ENCODE results near the gene HBS1L. TPM values are rescaled to one million over a fixed set of nuclear protein-coding genes. Genes with fewer than 3 reads are reported as not detected.
A peak's percentile ranks its signal among the peaks of the same experiment; 100 is the strongest.

HBS1L gene
- 157 and 160 TPM in 2 replicates for total RNA-seq (2014; rRNA removed; shearing (Covaris generic))

DNA sequence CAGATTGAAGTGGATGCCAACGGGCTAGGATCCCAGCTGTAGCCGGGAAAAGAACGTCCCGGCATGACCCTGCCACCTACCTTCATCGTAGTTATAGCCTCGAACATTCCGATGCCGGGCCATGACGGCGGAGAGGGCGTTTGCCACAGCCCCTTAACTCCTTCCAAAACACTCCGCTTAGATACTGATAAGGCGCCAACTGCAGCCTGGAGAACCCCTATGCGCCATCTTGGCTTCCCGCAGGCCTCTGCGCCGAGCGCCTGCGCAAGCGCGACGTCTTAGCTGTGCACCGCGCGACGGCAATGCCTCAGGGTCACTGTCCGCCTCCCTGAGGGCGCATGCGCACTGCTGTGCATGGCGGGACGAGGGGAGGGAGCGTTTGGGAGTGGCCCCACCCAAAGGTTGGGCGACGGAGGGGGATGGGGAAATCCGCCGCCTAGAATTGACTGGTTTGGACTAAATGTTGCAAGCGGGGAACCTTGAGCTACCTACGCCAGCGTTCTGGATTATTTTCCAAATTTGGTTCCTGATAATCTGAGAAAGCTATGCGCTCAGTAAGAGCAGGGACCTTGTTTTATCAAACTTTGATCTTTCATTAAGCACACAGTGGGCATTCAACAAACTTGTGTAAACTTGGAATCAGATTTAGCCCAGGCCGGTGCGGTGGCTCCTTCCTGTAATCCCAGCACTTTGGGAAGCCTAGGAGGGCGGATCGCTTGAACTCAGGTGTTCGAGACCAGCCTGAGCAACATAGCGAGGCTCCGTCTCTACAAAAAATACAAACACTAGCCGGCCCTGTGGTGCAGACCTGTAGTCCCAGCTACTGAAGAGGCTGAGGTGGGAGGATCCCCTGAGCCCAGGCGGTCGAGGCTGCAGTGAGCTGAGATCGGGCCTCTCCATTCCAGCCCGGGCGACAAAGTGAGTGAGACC is at the start of gene HBS1L:
TSS of gene HBS1L (minus strand) at position 254 of the 930 bp plus-strand sequence. CDS start at position 123, 131 bp downstream.
- peak; percentile 93 for DNase-seq (ENCODE audit: low spot score)

DNA sequence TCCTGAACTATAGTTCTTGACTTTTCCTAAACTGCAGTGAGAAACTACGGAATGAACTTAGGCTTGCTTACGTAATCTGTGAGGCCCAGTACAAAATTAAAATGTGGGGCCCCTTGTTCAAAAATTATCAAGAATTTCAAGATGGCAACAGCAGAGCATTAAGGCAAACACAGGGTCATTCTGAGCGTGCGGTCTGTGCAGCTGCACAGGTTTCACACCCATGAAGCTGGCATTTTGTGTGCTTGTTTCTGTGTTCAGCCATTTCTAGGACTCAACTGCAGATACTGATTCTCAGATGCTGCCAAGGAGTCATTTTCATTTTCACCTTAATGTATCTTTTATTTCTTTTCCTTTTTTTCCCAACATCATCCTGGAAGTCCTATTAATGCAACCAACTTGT is 49.6 kb upstream of the HBS1L start:
- DNase-seq (ENCODE audit: low spot score): no peak

DNA sequence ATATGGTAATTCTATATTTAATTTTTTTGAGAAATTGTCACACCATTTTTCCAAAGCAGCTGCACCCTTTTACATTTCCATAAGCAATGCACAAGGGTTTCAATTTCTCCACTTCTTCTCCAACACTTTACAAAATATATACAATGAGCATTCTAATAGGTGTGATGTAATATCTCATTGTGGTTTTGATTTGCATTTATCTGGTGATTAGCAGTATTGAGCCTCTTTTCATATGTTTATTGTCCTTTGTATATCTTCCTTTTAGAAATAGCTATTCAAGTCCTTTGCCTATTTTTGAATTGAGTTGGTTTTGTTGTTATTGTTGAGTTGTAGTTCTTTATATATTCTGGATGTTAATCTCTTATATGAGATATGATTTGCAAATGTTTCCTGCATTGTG is 47.6 kb upstream of the HBS1L start:
- DNase-seq (ENCODE audit: low spot score): no peak

DNA sequence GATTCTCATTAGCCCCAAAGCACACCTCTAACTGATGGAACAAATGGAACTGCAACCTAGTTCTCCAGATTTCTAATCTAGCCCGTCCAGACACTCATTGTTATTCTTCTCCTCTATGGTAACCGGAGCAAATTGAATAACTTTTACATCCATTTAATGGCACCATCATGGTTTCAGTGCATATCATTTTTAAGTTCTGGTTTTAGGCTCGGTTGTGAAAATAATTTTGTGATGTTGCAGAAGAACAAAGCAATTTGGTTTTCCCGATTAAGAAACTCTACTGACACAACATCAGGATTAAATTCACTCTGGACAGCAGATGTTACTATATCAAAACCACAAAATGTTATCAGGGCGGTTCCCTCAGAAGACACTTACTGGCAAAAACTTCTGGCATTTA is 42.5 kb upstream of the HBS1L start:
- no peak for DNase-seq (ENCODE audit: low spot score)

DNA sequence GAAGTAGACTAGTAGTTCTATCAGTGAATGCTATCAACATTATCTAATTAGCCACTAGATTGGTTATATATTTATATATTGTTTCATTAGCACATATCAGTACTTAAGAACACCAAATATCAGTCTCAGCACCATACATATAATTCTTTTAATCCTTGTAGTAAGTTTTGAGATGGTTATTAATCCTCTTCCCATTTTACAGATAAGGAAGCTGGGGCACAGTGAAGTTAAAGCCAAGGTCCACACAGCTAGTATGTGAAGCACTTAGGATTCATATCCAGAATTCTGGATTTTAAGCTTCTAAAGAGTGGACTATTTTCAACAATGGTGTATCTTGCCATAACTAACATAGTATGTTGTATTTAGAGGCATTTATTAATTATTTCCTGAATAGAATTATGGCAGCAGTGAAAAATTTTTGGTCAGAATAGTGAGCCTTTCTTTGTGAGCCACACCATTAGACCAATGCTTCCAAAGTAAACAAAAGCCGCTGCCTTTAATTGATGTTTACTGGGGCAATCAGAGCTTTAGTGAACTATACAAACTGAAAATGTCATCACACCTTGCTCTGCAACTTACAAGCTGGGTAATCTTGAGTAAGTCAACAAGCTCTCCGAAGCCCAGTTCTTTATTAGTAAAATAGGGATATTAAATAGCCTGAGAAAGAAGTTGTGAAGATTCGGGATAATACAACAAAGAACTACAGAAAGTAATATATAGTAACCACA is 41.9 kb upstream of the HBS1L start:
- DNase-seq (ENCODE audit: low spot score): no peak

DNA sequence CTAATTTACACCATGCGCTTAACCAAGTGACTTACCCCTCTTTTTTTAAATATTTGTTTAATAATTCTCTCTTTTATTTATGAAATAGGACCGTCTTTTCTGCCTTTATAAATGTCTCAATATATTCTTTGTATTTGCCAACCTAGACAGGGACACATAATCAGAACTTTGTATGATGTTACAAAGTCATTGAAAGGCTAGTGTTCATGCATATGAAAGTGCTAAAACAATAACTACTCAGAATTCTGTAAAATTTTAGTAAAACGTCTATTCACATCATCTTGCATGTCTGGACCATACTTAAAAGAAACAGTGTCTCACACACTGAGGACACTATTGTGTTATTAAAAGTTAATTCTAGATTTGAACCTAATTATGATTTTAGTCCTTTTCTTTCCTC is 41.1 kb upstream of the HBS1L start:
- no peak for DNase-seq (ENCODE audit: low spot score)

DNA sequence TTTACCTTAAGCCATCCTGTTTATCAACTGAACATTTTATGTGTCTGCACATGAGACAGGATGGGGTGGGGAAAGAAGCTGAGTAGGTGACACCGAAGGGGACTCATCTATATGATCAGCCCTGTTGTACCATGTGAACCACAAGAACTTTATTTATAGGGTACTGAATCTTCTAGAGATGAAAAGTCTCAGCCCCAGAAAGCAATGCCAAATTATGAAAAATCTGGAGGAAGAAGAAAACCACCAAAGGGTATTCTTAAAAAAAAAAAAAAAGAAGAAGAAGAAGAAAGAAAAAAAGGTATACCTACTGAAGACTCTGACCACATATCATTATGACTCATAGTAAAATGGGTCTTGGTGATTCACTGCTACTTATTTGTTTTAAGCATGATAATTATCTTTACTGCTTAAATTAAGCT is 39.8 kb upstream of the HBS1L start:
- peak; percentile 20 for DNase-seq (ENCODE audit: low spot score)

DNA sequence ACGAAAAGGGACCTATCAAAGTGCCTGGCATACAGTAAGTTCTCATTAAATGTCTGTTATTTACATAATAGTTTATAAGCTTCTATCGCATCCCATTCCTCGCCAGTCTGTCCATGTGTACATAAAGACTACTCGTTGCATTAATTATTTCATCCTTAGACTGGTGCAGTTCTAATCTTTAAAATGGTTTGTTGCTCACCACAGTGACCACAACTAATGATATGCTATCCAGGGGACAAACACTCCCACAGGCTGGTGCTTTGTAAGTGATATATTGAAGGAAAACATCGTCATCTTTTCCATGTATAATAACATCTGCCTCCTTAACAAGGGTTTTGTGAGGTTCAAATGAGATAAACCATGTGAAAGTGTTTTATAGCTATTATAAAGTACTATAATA is 39.0 kb upstream of the HBS1L start:
- DNase-seq (ENCODE audit: low spot score): no peak

DNA sequence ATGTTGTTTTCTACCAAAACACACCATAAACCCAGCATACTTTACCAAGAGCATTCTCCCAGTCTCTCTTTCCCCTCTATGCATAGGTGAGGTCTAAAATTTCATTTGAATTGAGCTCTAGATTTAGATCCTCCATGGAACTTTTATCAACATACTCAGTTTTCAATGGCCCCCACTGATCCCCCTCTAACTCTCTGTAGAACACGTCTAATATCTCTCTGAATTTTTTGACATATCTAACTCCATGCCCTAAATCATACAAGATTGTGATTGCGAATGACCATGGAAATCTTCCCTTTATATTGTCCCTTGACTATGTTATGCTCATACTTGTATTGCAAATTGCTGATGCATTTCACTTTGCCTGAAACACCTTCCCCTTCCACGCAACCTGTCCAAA is 38.1 kb upstream of the HBS1L start:
- DNase-seq (ENCODE audit: low spot score): no peak

DNA sequence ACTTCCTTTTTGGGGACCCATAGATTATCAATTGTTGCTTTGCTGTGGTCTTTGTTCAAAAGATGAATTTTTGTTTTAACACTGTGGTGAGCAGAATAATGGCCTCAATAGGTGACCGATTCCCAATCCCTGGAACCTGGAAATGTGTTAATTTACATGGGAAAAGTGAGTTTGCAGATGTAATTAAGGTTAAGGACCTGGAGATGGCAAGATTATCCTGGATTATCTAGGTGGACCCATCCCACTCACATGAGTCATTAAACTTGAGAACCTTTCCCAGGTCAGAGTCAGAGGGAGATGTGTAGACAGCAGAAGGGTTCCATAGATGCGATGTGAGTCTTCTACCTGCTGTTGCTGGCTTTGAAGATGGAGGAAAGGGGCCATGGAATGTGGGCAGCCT is 36.2 kb upstream of the HBS1L start:
- DNase-seq (ENCODE audit: low spot score): no peak

DNA sequence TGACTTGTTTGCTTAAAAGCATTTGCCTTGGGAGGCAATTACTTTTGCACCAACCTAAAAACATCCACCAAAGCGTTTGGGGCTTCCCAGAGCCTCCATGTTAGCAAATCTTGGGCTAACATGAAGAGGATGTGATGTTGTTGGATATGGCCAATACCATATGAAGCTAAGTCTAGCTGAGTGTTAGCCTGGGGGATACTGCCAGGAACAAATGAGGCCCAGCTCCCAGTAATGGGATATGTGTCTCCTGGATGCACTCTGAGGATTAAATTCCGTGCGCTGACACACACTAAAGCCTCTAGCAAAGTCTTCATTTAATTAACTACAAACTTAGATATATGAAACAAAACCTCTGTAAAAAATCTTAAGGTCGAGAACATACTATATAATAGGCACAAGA is 35.3 kb upstream of the HBS1L start:
- no peak for DNase-seq (ENCODE audit: low spot score)

DNA sequence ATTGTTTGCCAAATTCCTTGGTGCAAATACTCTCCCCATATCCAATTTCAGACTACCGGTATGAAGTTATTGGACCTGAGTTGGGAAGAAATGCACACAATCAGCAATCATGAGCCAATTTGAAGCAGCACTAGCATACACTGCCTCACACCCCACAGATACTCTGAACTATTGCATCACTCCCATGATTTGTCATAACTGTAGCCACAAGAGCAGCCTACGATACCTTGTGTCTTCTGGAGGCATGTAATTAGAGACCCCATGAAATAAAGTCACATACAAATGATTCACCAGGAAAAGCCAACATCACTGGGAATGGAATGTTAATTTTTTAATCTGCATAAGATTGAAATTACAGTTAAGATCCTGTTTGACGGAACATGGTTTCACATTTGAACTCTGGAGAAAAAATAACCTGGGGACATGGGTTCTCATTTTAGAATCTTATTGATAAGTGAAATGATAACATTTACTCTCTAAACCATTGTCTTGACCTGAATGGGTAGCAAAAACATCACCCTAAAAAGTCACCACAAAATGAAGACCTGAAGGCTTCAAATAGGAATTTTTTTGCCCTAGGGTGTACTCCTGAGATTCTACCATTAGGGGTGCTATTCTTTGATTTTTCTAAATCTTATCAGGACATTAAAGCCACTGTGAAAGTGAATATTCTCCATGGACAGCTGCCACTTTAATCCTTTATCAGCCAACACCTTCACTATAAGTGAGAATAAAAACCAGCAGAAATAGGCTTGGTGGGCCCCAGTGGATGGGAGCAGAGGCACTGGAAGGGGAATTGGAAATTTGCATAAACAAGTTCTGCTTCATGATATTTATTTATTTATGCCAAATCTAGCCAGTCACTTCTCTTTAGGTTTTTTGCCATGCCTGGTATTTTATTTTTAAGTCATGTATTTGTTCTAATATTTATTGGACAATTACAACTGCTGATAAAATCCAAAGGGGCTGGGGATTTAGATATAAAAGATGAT is 34.5 kb upstream of the HBS1L start:
- peak; percentile 12 for DNase-seq (ENCODE audit: low spot score)

DNA sequence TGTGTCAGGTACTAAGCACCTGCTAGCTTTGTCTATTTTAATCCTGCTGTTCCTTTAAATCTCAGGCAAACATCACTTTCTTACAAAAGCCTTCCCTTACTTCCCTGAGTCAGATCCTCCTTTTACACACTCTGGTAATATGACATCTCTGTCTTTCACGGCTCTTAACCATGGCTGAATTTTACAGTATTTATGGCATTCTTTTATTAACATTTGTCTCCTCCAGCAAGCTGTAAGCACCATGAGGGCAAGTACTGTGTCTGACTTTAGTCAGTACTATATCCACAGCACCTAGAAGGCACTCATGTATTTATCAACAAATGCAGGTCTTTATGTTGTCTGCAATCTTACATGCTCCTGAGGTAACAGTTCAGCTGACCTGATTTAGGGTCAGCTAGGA is 33.7 kb upstream of the HBS1L start:
- no peak for DNase-seq (ENCODE audit: low spot score)

DNA sequence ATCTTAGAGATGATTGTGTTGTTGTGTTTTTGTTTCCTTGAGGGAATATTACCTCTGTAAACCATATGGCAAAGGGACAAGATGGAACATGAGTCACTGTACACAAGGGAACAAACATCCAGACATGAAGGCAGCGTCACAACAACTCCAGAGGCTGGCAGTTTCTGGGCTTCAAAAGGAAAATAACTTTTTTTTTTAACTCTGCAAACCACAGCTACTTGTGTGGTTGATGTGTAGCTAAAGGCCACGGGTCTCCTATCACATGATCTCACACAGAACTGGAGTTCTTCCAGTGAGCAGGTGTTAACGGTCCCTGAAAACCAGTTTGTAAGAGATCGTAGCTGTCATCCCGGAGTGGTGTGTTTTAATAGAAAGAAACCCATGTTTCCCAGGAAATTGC is 33.2 kb upstream of the HBS1L start:
- DNase-seq (ENCODE audit: low spot score): no peak

DNA sequence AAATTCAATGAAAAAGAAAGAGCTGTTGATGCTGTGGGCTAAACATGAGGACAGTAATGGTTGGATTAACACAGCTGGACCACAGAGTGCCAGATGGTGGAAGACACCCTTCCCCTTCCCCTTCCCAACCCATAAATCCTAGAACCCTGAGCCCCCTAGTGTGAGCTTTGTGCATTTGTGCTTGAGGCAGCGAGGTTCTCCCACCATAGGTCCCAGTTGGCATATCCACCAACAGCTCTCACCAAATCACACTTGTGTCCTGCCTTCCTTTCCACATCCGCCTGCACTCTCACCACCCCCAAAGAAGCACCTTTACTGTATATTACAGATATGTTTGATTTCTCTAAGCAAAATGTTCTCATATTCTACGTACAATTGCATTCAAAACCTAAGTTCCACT is 32.8 kb upstream of the HBS1L start:
- no peak for DNase-seq (ENCODE audit: low spot score)

DNA sequence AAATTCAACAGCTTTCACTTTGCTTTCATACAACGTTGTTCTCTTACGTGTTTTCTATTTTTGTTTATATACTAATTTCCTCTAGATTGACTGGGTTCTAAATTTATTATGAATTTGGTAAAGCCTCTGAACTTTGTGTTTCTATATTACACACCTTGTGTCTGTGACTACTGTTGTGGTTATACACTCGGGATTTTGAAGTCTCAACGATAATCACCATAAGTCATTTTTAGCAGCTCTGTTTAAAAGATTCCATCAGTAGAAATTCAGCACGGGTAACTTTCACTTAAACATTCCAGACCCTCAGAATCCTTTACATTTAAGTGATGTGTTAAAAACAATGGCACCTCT is 31.8 kb upstream of the HBS1L start:
- no peak for DNase-seq (ENCODE audit: low spot score)

DNA sequence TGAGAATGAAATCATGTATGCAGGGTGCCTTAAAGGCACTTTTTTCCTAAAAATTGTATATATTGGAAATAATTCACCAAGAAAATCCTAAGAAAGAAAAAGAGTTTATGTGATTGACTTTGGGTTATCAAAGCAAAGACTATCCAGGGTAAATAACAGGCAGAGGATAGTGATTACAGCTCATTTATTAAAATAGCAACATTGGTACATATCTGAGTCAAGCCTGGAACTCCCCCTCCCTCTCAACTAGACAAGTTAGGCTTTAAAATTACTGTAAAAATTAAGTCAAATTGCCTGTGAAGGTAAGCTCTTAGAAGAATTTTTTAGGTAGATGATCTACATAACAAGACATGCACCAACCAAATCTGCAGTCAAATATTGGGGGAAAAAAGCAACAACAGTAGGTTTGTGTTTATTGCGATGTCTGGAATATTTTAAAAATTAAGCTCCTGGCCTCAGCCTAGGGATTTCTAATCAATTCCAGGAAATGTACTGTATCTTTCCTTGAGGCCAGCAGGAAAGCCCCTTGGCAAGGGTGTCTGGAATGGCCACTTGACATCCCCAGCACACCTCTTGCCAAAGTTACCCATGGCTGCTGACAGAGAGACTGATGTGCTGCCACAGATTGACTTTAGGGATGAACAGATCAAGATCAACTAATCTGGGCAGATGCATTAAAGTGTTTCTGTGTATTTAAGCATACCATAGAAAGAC is 31.2 kb upstream of the HBS1L start:
- DNase-seq (ENCODE audit: low spot score): no peak

DNA sequence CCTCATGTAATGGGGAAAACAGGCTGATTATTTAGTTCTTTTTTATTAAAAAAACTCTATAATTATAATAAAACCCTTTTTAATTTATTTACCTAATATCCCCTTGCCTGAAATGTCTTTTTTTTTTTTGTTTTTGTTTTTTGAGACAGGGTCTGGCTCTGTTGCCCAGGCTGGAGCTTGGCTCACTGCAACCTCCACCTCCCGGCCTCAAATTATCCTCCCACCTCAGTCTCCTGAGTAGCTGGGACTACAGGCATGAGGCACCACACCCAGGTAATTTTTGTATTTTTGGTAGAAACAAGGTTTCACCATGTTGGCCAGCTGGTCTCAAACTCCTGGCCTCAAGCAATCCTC is 30.3 kb upstream of the HBS1L start:
- no peak for DNase-seq (ENCODE audit: low spot score)

DNA sequence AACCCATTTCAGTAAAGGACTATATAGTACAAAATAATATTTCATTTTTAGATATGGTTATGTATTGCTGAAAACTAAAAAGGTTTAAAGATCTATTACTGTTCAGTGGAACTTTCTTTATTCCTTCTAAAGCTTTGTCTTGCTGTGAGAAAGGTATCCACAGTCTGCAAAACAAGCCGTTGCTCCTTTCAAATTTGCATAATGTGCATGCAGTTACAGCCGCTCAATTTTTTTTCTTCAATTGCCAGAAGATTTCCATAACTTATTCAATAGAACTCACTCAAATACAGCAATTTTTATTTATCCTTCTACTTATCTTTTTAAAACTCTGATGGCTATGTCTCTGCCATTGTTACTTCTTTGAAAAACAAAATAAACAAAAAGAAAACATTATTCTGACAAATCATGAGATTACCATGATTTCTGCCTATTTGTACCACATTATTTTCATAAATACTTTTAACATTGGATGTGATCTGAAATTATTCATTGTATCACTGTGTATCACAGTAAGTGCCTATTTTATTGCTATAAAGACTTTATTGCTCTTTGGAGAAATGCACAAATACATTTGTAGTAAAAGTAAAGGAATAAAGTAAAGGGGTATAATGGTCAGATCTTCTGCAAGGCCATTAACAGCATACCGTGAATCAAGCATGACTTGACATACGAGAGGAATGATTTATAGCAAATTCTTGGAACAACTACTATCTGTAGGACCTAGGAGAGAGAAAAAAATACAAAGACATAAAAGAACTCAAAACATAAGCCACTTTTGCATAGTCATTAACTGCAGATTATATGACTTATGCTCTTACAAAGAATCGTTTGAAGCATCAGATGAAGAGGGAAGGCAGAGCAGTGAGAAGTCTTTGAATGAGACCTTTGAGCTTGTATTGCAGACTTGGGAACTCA is 29.6 kb upstream of the HBS1L start:
- DNase-seq (ENCODE audit: low spot score): no peak

DNA sequence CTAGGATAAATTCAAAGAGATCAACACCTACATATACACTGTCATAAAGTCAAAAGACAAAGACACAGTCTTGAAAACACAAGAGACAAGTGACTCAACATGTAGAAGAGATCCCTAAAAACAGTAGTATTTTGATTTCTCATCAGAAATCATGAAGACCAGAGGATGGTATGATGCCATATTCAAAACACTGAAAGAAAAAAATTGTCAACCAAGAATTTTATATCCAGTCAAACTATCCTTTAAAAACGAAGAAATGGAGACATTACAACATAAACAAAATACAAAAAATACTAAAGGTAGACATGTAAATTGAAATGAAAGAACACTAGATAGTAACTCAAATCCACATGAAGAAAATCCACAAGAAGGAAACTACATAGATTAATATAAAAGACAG is 27.3 kb upstream of the HBS1L start:
- DNase-seq (ENCODE audit: low spot score): no peak

Data from A172 (cell line).